GM06990 (cell line): ENCODE data around the gene ZNF274.

Experiments used
- DNase-seq: peaks from one replicate; pipeline ENCODE4 v3.0.0-alpha.2; 2011; ENCODE audit not compliant: insufficient read length; ENCODE audit errors: extremely low read depth
- H3K27me3 ChIP-seq: replicated peaks from 2 replicates; pipeline ENCODE4 v1.6.0; 2011; ENCODE audit warnings: low read length; ENCODE audit not compliant: control insufficient read depth, insufficient read depth
- H3K36me3 ChIP-seq: 2 replicates; pipeline ENCODE4 v1.5.1; 2011; ENCODE audit warnings: low read length; ENCODE audit not compliant: control insufficient read depth, insufficient read depth
- H3K4me3 ChIP-seq: replicated peaks from 2 replicates; pipeline ENCODE4 v1.5.1; 2011; ENCODE audit warnings: low read depth, mild to moderate bottlenecking, control low read depth, low read length
- TF ChIP-seq, protein P1 (sequence below): IDR thresholded peaks from 2 replicates; pipeline ENCODE4 v1.5.1; 2011; ENCODE audit warnings: low read length, control low read depth, mild to moderate bottlenecking, inconsistent platforms; ENCODE audit not compliant: insufficient read depth, poor library complexity, severe bottlenecking

The ZNF274 gene

GRCh38 chr19:58217069-58217481 lies 34.2 kb downstream of the ZNF274 start:
- H3K27me3 ChIP-seq, result no peaks in the 10 kb centered on the region
- DNase-seq, result no peak
- H3K4me3 ChIP-seq, result no peak overlapping the region
- peaks cover 7% of the 10 kb centered on the region for H3K36me3 ChIP-seq
- TF ChIP-seq, protein P1, sequence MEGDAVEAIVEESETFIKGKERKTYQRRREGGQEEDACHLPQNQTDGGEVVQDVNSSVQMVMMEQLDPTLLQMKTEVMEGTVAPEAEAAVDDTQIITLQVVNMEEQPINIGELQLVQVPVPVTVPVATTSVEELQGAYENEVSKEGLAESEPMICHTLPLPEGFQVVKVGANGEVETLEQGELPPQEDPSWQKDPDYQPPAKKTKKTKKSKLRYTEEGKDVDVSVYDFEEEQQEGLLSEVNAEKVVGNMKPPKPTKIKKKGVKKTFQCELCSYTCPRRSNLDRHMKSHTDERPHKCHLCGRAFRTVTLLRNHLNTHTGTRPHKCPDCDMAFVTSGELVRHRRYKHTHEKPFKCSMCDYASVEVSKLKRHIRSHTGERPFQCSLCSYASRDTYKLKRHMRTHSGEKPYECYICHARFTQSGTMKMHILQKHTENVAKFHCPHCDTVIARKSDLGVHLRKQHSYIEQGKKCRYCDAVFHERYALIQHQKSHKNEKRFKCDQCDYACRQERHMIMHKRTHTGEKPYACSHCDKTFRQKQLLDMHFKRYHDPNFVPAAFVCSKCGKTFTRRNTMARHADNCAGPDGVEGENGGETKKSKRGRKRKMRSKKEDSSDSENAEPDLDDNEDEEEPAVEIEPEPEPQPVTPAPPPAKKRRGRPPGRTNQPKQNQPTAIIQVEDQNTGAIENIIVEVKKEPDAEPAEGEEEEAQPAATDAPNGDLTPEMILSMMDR, result no peak

- H3K36me3 ChIP-seq, result peaks cover 2% of the 10 kb centered on the region
- no peak for DNase-seq
- H3K27me3 ChIP-seq, result no peaks in the 10 kb centered on the region
- H3K4me3 ChIP-seq, result no peak overlapping the region
- TF ChIP-seq, protein P1, result no peak
These were observed 34.9 kb downstream of the ZNF274 start for GRCh38 chr19:58217607-58218391.

GRCh38 chr19:58218899-58219298 lies 36.0 kb downstream of the ZNF274 start:
- Histone ChIP-seq H3K4me3 (no peak overlapping the region), H3K27me3 (no peaks in the 10 kb centered on the region), H3K36me3 (no peaks in the 10 kb centered on the region)
- DNase-seq, result no peak
- TF ChIP-seq, protein P1, result peak; percentile 31

- Histone ChIP-seq H3K4me3 (peak overlapping the region; percentile 96), H3K27me3 (no peaks in the 10 kb centered on the region), H3K36me3 (peaks cover 14% of the 10 kb centered on the region)
- DNase-seq, result no peak
- TF ChIP-seq, protein P1, result no peak
These were observed 45.2 kb downstream of the ZNF274 start for GRCh38 chr19:58227964-58228584.

DNA sequence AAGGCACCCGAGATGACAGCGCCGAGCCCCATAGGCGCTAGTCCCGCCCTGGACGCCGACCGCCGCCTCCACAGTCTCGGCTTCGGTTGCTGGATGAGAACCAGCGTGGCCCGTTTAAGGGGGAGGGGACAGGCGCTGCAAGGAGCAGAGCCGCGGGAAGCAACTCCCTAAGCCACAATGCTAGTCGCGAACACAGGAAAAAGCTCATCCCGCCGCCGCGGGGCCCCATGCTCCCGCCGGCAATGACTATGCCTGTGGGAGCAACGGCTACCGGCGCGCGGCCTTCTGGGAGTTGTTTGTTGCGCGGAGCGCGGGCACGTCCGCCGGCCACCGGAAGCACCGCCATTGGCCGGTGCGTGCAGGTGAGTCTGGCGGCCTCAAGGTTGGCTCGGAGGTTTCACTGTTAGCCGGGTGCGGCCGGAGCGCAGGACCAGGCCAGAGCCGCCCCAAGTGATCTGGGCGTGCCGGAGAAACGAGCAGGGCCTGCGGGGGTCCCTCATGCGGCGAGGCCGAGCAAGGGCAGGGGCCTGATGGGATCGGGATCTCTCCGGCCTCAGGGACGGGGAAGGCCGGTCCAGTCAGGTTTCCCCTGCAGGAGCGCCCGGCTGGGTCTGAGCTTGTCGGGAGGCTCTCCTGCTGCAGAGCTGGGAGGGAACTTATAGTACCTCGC lies 45.9 kb downstream of the ZNF274 start, which contains the start of gene ZNF544:
TSS of gene ZNF544 (plus strand) at position 330 of the 670 bp plus-strand sequence. CDS start 15,110 bp downstream, outside the sequence.
- Histone ChIP-seq H3K36me3 (peaks cover 16% of the 10 kb centered on the region), H3K4me3 (peak within 1 kb of the TSS; percentile 96), H3K27me3 (no peaks in the 10 kb centered on the region)
- peak; percentile 87 for DNase-seq
- TF ChIP-seq, protein P1, result no peak
